Liver (tissue), 9 donors: ENCODE data around the gene GFRA3. TPM values are rescaled to one million over a fixed set of nuclear protein-coding genes. Genes with fewer than 3 reads are reported as not detected.
"Not testable (repeated sequence)": the region's sequence is repeated elsewhere in the genome, so short reads cannot be mapped to it uniquely, and the experiment has no call there.

ENCODE experiments used
- DNase-seq: peaks from one replicate; pipeline ENCODE4 v3.0.0-alpha.2; 2017; ENCODE audit warnings: low spot score
- H3K27ac ChIP-seq, 2 donors: one replicate each; pipeline ENCODE4 v1.7.0; 2013; ENCODE audit warnings: inconsistent platforms in 2 of 2, low read length in 2 of 2, control low read depth in 1 of 2, low read depth in 1 of 2, mild to moderate bottlenecking in 1 of 2
- H3K27me3 ChIP-seq, 4 donors: one replicate each; pipeline versions ENCODE4 v1.6.1 to v1.7.0; 2013; ENCODE audit warnings: low read length in 3 of 4, inconsistent platforms in 1 of 4, mild to moderate bottlenecking in 1 of 4, moderate library complexity in 1 of 4; ENCODE audit not compliant: control insufficient read depth in 4 of 4, insufficient read depth in 4 of 4
- H3K36me3 ChIP-seq, 4 donors: one replicate each; pipeline versions ENCODE4 v1.6.1 to v1.7.0; 2013; ENCODE audit warnings: low read length in 3 of 4, mild to moderate bottlenecking in 3 of 4, low read depth in 1 of 4, moderate library complexity in 1 of 4; ENCODE audit not compliant: control insufficient read depth in 4 of 4, insufficient read depth in 3 of 4
- H3K4me1 ChIP-seq, 4 donors: one replicate each; pipeline versions ENCODE4 v1.6.1 to v1.7.0; 2013; ENCODE audit warnings: low read length in 3 of 4, mild to moderate bottlenecking in 3 of 4, moderate library complexity in 1 of 4; ENCODE audit not compliant: control insufficient read depth in 4 of 4, insufficient read depth in 4 of 4
- H3K4me3 ChIP-seq, 3 donors: one replicate each; pipeline versions ENCODE4 v1.6.1 to v1.7.0; 2013; ENCODE audit warnings: low read length in 3 of 3, control low read depth in 1 of 3, low read depth in 1 of 3, mild to moderate bottlenecking in 1 of 3
- H3K9ac ChIP-seq, 2 donors: one replicate each; pipeline ENCODE4 v1.7.0; 2013; ENCODE audit warnings: low read length in 2 of 2, mild to moderate bottlenecking in 2 of 2, moderate library complexity in 2 of 2, control low read depth in 1 of 2, low read depth in 1 of 2
- H3K9me3 ChIP-seq, 4 donors: one replicate each; pipeline versions ENCODE4 v1.6.1 to v1.7.0; 2013; ENCODE audit warnings: low read length in 3 of 4; ENCODE audit not compliant: control insufficient read depth in 4 of 4
- CTCF ChIP-seq: fragments of 150-350 bp; IDR thresholded peaks from 2 replicates; pipeline ENCODE4 v1.5.1; 2017; ENCODE audit warnings: improper control_type of control experiment, low read depth, low read length; ENCODE audit not compliant: missing input control
- EGR1 ChIP-seq, 2 donors: IDR thresholded peaks; 2 replicates each; pipeline ENCODE4 v1.6.1; 2016 to 2018; ENCODE audit warnings: antibody characterized with exemption in 2 of 2, low read depth in 2 of 2
- FOXA1 ChIP-seq: IDR thresholded peaks from 2 replicates; pipeline ENCODE4 v1.6.1; 2016; ENCODE audit warnings: antibody characterized with exemption
- FOXA2 ChIP-seq: IDR thresholded peaks from 2 replicates; pipeline ENCODE4 v1.6.1; 2016; ENCODE audit warnings: antibody characterized with exemption
- GABPA ChIP-seq, 2 donors: IDR thresholded peaks in 1 of 2; conservative IDR thresholded peaks in 1 of 2; 2 replicates each; pipeline ENCODE4 v1.6.1; 2016; ENCODE audit warnings: antibody characterized with exemption in 2 of 2, mild to moderate bottlenecking in 1 of 2, moderate library complexity in 1 of 2
- HNF4A ChIP-seq, 2 donors: conservative IDR thresholded peaks; 2 replicates each; pipeline ENCODE4 v1.6.1; 2016; ENCODE audit warnings: antibody characterized with exemption in 2 of 2, mild to moderate bottlenecking in 2 of 2
- HNF4G ChIP-seq: IDR thresholded peaks from 2 replicates; pipeline ENCODE4 v1.6.1; 2016; ENCODE audit warnings: antibody characterized with exemption
- JUND ChIP-seq, 2 donors: IDR thresholded peaks; 2 replicates each; pipeline ENCODE4 v1.6.1; 2016; ENCODE audit warnings: antibody characterized with exemption in 2 of 2
- NR2F2 ChIP-seq: IDR thresholded peaks from 2 replicates; pipeline ENCODE4 v1.6.1; 2016; ENCODE audit warnings: antibody characterized with exemption
- RAD21 ChIP-seq, 2 donors: IDR thresholded peaks; 2 replicates each; pipeline ENCODE4 v1.6.1; 2016; ENCODE audit warnings: antibody characterized with exemption in 2 of 2, mild to moderate bottlenecking in 2 of 2
- RXRA ChIP-seq, 2 donors: IDR thresholded peaks; 2 replicates each; pipeline ENCODE4 v1.6.1; 2017 to 2018; ENCODE audit warnings: antibody characterized with exemption in 2 of 2, mild to moderate bottlenecking in 1 of 2
- SP1 ChIP-seq: IDR thresholded peaks from 2 replicates; pipeline ENCODE4 v1.6.1; 2018; ENCODE audit warnings: antibody characterized with exemption, mild to moderate bottlenecking
- TAF1 ChIP-seq: conservative IDR thresholded peaks from 2 replicates; pipeline ENCODE4 v1.6.1; 2016; ENCODE audit warnings: antibody characterized with exemption, mild to moderate bottlenecking
- YY1 ChIP-seq: IDR thresholded peaks from 2 replicates; pipeline ENCODE4 v1.6.1; 2016; ENCODE audit warnings: antibody characterized with exemption, mild to moderate bottlenecking
- ZBTB33 ChIP-seq: IDR thresholded peaks from 2 replicates; pipeline ENCODE4 v1.6.1; 2016; ENCODE audit warnings: antibody characterized with exemption
- WGBS: extraction: QIAGEN DNeasy Blood & Tissue Kit; methylation state at CpG from one replicate; pipeline ENCODE4 v1.1.7; 2013; 5-methylcytosine and 5-hydroxymethylcytosine counted together
- polyA plus RNA-seq, 2 donors: library from polyadenylated mRNA; stranded (reverse) in 1 of 2; unstranded in 1 of 2; fragments of 200-250 nt in 1 of 2; fragments of >200 nt in 1 of 2; fragmentation: Nextera tagmentation in 1 of 2; extraction: Ambion mirVana in 1 of 2; gene quantifications; one replicate each; pipeline versions ENCODE4 v1.2.1 to v1.2.3, GENCODE V29; 2013 to 2015
- total RNA-seq, 2 donors: library from RNA; depleted of rRNA; stranded (reverse); fragments of >200 nt; gene quantifications; one replicate each; pipeline ENCODE4 v1.2.3, GENCODE V29; 2014
- TF ChIP-seq, protein P1 (sequence below): IDR thresholded peaks from 2 replicates; pipeline ENCODE4 v1.6.1; 2016; ENCODE audit warnings: antibody characterized with exemption
- TF ChIP-seq, protein P2 (sequence below): IDR thresholded peaks from 2 replicates; pipeline ENCODE4 v1.6.1; 2016; ENCODE audit warnings: antibody characterized with exemption, mild to moderate bottlenecking
- TF ChIP-seq, protein P3 (sequence below): IDR thresholded peaks from 2 replicates; pipeline ENCODE4 v1.6.1; 2016; ENCODE audit warnings: antibody characterized with exemption
- donor health status: healthy.
- donor health status: healthy.
- donor health status: healthy.
- donor health status: healthy.
- donor health status: healthy.

The GFRA3 gene
- total and polyA plus RNA-seq, 4 donors, result 0.18 to 1.9 (median 0.36) TPM

GRCh38 chr5:138252944-138253343 is 21.5 kb downstream of the GFRA3 start:
- DNase-seq, result no peak
- Histone ChIP-seq H3K9me3 (no peaks in the 10 kb centered on the region), H3K4me3 (no peak overlapping the region), H3K27me3 (no peaks in the 10 kb centered on the region), H3K36me3 (no peaks in the 10 kb centered on the region), H3K27ac (no peak overlapping the region), H3K4me1 (no peaks in the 10 kb centered on the region), H3K9ac (no peak overlapping the region)
- 92% methylated on average over 3 of the region's 3 CpGs for WGBS
- no peak for TF ChIP-seq GABPA (IDR thresholded peaks at IDR 0.05 in 1 of 2, conservative IDR thresholded peaks at IDR 0.05 in 1 of 2)

- H3K4me1 ChIP-seq, H3K27ac ChIP-seq, H3K36me3 ChIP-seq, H3K27me3 ChIP-seq, H3K9ac ChIP-seq, DNase-seq, H3K9me3 ChIP-seq, H3K4me3 ChIP-seq: not testable (repeated sequence)
- WGBS, result 91% methylated on average over 2 of the region's 2 CpGs
Measured at GRCh38 chr5:138247800-138248199, 26.6 kb downstream of the GFRA3 start.

DNA sequence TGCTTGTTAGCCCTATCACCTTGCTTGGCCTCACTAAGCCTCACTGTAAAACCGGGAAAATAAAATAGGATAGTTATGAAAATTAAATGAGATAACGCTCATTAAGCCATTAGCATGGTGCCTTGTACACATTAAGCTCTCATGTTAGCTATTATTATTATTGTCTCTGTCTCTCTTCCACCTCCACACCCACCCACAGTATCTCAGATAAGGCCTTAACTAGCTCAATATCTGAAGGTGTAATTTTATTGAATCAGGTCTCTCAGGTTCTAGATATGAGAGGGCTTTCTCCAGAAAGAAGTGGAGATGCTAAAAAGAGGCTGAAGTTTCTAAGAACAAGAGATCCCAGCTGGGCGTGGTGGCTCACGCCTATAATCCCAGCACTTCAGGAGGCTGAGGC is 27.6 kb downstream of the GFRA3 start:
- WGBS, result 96% methylated on average over 4 of the region's 4 CpGs
- TF ChIP-seq SP1 (no peak), FOXA2 (no peak), TAF1 (no peak), HNF4G (no peak), CTCF (no peak), JUND (IDR thresholded peaks at IDR 0.05) (no peak), RXRA (IDR thresholded peaks at IDR 0.05) (no peak), NR2F2 (no peak), ZBTB33 (no peak), EGR1 (IDR thresholded peaks at IDR 0.05; ENCODE audit: low read depth in 2 of 2) (no peak), HNF4A (conservative IDR thresholded peaks at IDR 0.05) (no peak), FOXA1 (no peak), GABPA (IDR thresholded peaks at IDR 0.05 in 1 of 2, conservative IDR thresholded peaks at IDR 0.05 in 1 of 2) (no peak), RAD21 (IDR thresholded peaks at IDR 0.05) (no peak), YY1 (no peak)
- TF ChIP-seq, protein P1, sequence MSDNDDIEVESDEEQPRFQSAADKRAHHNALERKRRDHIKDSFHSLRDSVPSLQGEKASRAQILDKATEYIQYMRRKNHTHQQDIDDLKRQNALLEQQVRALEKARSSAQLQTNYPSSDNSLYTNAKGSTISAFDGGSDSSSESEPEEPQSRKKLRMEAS, result no peak
- TF ChIP-seq, protein P2, sequence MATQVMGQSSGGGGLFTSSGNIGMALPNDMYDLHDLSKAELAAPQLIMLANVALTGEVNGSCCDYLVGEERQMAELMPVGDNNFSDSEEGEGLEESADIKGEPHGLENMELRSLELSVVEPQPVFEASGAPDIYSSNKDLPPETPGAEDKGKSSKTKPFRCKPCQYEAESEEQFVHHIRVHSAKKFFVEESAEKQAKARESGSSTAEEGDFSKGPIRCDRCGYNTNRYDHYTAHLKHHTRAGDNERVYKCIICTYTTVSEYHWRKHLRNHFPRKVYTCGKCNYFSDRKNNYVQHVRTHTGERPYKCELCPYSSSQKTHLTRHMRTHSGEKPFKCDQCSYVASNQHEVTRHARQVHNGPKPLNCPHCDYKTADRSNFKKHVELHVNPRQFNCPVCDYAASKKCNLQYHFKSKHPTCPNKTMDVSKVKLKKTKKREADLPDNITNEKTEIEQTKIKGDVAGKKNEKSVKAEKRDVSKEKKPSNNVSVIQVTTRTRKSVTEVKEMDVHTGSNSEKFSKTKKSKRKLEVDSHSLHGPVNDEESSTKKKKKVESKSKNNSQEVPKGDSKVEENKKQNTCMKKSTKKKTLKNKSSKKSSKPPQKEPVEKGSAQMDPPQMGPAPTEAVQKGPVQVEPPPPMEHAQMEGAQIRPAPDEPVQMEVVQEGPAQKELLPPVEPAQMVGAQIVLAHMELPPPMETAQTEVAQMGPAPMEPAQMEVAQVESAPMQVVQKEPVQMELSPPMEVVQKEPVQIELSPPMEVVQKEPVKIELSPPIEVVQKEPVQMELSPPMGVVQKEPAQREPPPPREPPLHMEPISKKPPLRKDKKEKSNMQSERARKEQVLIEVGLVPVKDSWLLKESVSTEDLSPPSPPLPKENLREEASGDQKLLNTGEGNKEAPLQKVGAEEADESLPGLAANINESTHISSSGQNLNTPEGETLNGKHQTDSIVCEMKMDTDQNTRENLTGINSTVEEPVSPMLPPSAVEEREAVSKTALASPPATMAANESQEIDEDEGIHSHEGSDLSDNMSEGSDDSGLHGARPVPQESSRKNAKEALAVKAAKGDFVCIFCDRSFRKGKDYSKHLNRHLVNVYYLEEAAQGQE, result no peak
- TF ChIP-seq, protein P3, sequence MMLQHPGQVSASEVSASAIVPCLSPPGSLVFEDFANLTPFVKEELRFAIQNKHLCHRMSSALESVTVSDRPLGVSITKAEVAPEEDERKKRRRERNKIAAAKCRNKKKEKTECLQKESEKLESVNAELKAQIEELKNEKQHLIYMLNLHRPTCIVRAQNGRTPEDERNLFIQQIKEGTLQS, result no peak

More for the DNA sequence above, 27.6 kb downstream of the GFRA3 start:
- no peak overlapping the region for H3K4me3 ChIP-seq
- no peaks in the 10 kb centered on the region for H3K27me3 ChIP-seq
- no peak for DNase-seq
- H3K27ac ChIP-seq, result no peak overlapping the region
- no peaks in the 10 kb centered on the region for H3K36me3 ChIP-seq
- no peak overlapping the region for H3K9ac ChIP-seq
- peaks cover 0 to 12% (median 3%) of the 10 kb centered on the region in 4 donors for H3K4me1 ChIP-seq
- H3K9me3 ChIP-seq, result no peaks in the 10 kb centered on the region
